Measurements from ENCODE around the gene RAB40C. TPM values are rescaled to one million over a fixed set of nuclear protein-coding genes. Genes with fewer than 3 reads are reported as not detected.

Gene RAB40C
- total and polyA plus RNA-seq, 9 of the 15 experiments (the other 6 are each of a cell fraction or from before 2014, with no cell fraction given) = 0.17 to 23.4 (median 8.7) TPM

DNA sequence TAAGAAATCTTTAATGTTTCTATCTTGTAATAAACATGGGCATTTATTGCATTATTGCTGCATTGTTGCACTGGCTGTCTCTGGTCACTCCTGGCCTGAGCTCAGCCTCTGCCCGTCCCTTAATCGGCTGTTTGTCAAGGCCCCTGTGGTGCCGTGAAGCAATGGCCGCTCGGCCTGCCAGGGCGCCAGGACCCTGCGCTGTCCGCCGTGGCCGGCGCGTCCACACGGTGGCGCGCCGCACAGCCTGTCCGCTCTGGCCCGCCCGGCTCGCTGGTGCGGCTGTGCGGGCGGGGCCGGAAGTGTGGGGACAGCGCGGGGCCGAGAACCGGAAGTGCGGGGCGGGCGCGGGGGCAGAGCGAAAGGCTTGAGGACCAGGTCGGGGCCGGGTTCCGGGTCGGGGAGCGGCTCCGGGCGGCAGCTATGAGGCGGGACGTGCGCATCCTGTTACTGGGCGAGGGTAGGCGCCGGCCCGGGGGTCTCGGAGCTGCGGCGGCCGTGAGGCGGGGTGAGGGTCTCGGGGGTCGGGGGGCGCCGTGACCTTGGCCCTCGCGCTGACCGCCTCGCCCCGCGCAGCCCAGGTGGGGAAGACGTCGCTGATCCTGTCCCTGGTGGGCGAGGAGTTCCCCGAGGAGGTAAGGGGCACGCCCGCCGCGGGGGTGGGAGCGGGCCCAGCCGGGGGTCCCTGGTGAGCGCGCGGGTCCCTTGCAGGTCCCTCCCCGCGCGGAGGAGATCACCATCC is 78.1 kb downstream of the RAB40C start, which contains the start of gene RHOT2 (continued):
- TF ChIP-seq AFF1 (IDR thresholded peaks at IDR 0.05; ENCODE audit: low read depth in 1 of 2, partially characterized antibody in 2 of 2) (no peak), PHF8 (IDR thresholded peaks at IDR 0.05; ENCODE audit: borderline replicate concordance, low read length) (peak; percentile 76; the same call in 1 of the 2 replicates), ERF (CRISPR knock-in tag; IDR thresholded peaks at IDR 0.05) (0 out of 2 replicates have a peak, but pooled peaks have one; percentile 37), KLF1 (tag; IDR thresholded peaks at IDR 0.05) (peak; percentile 68), MCM5 (IDR thresholded peaks at IDR 0.05; ENCODE audit: low read depth) (no peak), EHMT2 (IDR thresholded peaks at IDR 0.05) (no peak), PYGO2 (tag; IDR thresholded peaks at IDR 0.05) (no peak), ARNT (IDR thresholded peaks at IDR 0.05) (no peak), TEAD1 (CRISPR knock-in tag; IDR thresholded peaks at IDR 0.05) (no peak), PCBP1 (IDR thresholded peaks at IDR 0.05; ENCODE audit: low read depth, low read length, poor library complexity, severe bottlenecking) (peak; percentile 68), KDM2B (CRISPR knock-in tag; IDR thresholded peaks at IDR 0.05) (no peak), CC2D1A (IDR thresholded peaks at IDR 0.05) (no peak)
- TF ChIP-seq, protein P1, sequence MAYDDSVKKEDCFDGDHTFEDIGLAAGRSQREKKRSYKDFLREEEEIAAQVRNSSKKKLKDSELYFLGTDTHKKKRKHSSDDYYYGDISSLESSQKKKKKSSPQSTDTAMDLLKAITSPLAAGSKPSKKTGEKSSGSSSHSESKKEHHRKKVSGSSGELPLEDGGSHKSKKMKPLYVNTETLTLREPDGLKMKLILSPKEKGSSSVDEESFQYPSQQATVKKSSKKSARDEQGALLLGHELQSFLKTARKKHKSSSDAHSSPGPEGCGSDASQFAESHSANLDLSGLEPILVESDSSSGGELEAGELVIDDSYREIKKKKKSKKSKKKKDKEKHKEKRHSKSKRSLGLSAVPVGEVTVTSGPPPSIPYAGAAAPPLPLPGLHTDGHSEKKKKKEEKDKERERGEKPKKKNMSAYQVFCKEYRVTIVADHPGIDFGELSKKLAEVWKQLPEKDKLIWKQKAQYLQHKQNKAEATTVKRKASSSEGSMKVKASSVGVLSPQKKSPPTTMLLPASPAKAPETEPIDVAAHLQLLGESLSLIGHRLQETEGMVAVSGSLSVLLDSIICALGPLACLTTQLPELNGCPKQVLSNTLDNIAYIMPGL (CRISPR knock-in tag; IDR thresholded peaks at IDR 0.05) = peak; percentile 82; the same call in 1 of the 2 replicates
